ENCODE measurements around the gene PSIP1. TPM values are rescaled to one million over a fixed set of nuclear protein-coding genes. Genes with fewer than 3 reads are reported as not detected.
"Not testable (repeated sequence)": the region's sequence is repeated elsewhere in the genome, so short reads cannot be mapped to it uniquely, and the experiment has no call there.

The PSIP1 gene
- total RNA-seq, 1 donor, result 38.4 TPM

DNA sequence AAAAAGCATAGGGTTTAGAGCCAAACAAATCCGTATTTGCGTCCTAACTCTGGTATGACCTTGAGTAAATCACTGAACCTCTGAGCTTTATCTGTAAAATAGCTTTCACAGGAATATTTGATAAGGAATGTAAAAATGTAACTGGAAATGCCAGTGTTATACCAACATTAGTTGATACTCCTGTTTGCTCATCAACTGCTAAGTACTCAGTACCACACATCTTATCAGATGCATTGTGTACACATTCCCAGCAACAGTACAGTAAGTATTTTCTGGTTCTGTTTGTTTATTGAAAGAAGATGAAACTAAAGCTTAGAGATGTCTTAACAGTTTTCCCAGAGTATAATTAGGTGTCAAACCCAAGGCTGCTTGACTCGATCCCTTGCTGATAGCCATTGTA, 66.6 kb downstream of the PSIP1 start:
- no peak overlapping the region for H3K4me3 ChIP-seq (ENCODE audit: low read depth, low read length)
- TF ChIP-seq, protein P1, sequence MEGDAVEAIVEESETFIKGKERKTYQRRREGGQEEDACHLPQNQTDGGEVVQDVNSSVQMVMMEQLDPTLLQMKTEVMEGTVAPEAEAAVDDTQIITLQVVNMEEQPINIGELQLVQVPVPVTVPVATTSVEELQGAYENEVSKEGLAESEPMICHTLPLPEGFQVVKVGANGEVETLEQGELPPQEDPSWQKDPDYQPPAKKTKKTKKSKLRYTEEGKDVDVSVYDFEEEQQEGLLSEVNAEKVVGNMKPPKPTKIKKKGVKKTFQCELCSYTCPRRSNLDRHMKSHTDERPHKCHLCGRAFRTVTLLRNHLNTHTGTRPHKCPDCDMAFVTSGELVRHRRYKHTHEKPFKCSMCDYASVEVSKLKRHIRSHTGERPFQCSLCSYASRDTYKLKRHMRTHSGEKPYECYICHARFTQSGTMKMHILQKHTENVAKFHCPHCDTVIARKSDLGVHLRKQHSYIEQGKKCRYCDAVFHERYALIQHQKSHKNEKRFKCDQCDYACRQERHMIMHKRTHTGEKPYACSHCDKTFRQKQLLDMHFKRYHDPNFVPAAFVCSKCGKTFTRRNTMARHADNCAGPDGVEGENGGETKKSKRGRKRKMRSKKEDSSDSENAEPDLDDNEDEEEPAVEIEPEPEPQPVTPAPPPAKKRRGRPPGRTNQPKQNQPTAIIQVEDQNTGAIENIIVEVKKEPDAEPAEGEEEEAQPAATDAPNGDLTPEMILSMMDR (IDR thresholded peaks at IDR 0.05; ENCODE audit: insufficient read depth, low read depth, low read length), result no peak
- DNase-seq (ENCODE audit: low read depth), result no peak

DNA sequence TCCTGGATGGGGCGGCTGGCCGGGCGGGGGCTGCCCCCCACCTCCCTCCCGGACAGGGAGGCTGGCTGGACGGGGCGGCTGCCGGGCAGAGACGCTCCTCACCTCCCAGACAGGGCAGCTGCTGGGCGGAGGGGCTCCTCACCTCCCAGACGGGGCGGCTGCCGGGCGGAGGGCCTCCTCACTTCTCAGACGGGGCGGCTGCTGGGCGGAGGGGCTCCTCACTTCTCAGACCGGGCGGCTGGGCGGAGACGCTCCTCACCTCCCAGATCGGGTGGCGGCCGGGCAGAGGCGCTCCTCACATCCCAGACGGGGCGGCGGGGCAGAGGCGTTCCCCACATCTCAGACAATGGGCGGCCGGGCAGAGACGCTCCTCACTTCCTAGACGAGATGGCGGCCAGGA, 68.5 kb downstream of the PSIP1 start:
- not testable (repeated sequence) for DNase-seq (ENCODE audit: low read depth)

DNA sequence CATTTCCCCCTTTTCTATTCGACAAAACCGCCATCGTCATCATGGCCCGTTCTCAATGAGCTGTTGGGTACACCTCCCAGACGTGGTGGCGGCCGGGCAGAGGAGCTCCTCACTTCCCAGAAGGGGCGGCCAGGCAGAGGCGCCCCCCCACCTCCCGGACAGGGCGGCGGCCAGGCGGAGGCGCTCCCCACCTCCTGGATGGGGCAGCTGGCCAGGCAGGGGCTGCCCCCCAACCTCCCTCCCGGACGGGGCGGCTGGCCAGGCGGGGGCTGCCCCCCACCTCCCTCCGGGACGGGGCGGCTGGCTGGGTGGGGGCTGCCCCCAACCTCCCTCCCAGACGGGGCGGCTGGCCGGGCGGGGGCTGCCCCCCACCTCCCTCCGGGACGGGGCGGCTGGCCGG, 68.9 kb downstream of the PSIP1 start:
- not testable (repeated sequence) for DNase-seq (ENCODE audit: low read depth); H3K4me3 ChIP-seq (ENCODE audit: low read depth, low read length)

More for the DNA sequence above, 68.5 kb downstream of the PSIP1 start:
- not testable (repeated sequence) for H3K4me3 ChIP-seq (ENCODE audit: low read depth, low read length)

DNA sequence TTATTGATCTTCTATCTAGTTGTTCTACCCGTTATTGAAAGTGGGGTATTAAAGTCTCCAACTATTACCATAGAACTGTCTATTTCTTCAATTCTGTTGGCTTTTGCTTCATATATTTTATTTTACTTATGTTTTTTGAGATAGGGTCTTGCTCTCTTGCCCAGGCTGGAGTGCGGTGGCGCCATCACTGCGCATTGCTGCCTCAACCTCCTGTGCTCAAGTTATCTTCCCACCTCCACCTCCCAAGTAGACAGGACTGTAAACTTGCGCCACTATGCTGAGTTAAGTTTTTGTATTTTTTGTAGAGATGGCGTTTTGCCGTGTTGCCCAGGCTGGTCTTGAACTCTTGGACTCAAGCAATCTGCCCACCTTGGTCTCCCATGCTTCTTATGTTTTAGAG, 71.9 kb downstream of the PSIP1 start:
- DNase-seq (ENCODE audit: low read depth), result no peak
- no peak overlapping the region for H3K4me3 ChIP-seq (ENCODE audit: low read depth, low read length)
- TF ChIP-seq, protein P1 (IDR thresholded peaks at IDR 0.05; ENCODE audit: insufficient read depth, low read depth, low read length), result no peak

- DNase-seq (ENCODE audit: low read depth), result no peak
- no peak overlapping the region for H3K4me3 ChIP-seq (ENCODE audit: low read depth, low read length)
- TF ChIP-seq, protein P1 (IDR thresholded peaks at IDR 0.05; ENCODE audit: insufficient read depth, low read depth, low read length), result no peak
Measured at GRCh38 chr9:15433661-15434060, 77.1 kb downstream of the PSIP1 start.

DNA sequence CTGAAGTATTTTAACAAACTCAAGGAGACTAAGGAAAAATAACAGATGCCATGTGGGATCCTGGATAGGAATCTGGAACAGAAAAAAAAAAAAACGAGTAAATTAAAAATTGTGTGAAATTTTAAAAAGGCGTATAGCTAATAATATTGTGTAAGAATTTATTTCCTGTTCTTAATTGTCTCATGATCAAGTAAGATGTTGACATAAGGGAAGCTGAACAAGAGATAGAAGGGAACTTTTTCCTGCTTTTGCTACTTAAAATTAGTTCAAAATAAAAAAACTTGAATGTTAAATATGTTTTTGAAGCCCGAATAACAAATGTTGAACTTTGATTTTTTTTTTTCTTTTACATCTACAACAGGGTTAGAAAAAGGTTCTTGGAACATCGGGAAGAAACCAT, 77.6 kb downstream of the PSIP1 start:
- TF ChIP-seq, protein P1 (IDR thresholded peaks at IDR 0.05; ENCODE audit: insufficient read depth, low read depth, low read length), result no peak
- no peak overlapping the region for H3K4me3 ChIP-seq (ENCODE audit: low read depth, low read length)
- DNase-seq (ENCODE audit: low read depth), result no peak

GRCh38 chr9:15430920-15431844, 79.6 kb downstream of the PSIP1 start:
- DNase-seq (ENCODE audit: low read depth), result no peak
- no peak overlapping the region for H3K4me3 ChIP-seq (ENCODE audit: low read depth, low read length)
- TF ChIP-seq, protein P1 (IDR thresholded peaks at IDR 0.05; ENCODE audit: insufficient read depth, low read depth, low read length), result no peak

GRCh38 chr9:15427702-15428101, 83.1 kb downstream of the PSIP1 start:
- not testable (repeated sequence) for DNase-seq (ENCODE audit: low read depth); H3K4me3 ChIP-seq (ENCODE audit: low read depth, low read length)

Data from fibroblast of villous mesenchyme (primary cell).